K562 (cell line): ENCODE data around the gene IL17RA. TPM values are rescaled to one million over a fixed set of nuclear protein-coding genes. Genes with fewer than 3 reads are reported as not detected.

ENCODE experiments used
- BRD9 ChIP-seq: fragments of 450-650 bp; IDR thresholded peaks from 2 replicates; pipeline ENCODE4 v1.6.1; 2018; ENCODE audit warnings: low read depth; ENCODE audit not compliant: partially characterized antibody
- C11orf30 ChIP-seq: fragments of 450-650 bp; IDR thresholded peaks from 2 replicates; pipeline ENCODE4 v1.6.1; 2016; ENCODE audit warnings: low read depth, mild to moderate bottlenecking
- CBX5 ChIP-seq: IDR thresholded peaks from 2 replicates; pipeline ENCODE4 v1.6.1; 2014; ENCODE audit warnings: low read depth, borderline replicate concordance
- CXXC5 ChIP-seq: fragments of 250-450 bp; sonication (Bioruptor Pico); IDR thresholded peaks from 2 replicates; pipeline ENCODE4 v1.8.0; 2022; ENCODE audit warnings: inconsistent platforms, mild to moderate bottlenecking, moderate library complexity
- EHMT2 ChIP-seq: fragments of 450-650 bp; IDR thresholded peaks from 2 replicates; pipeline ENCODE4 v1.6.1; 2018; ENCODE audit warnings: antibody characterized with exemption
- JUN ChIP-seq, 2 experiments: sonication (generic) in 1 of 2; formaldehyde crosslinking in 1 of 2; IDR thresholded peaks; 2 replicates each; pipeline versions ENCODE4 v1.6.1 to v1.8.0; 2012 to 2022; ENCODE audit warnings: borderline replicate concordance in 2 of 2, mild to moderate bottlenecking in 2 of 2, improper control_type of control experiment in 1 of 2, low read depth in 1 of 2, low read length in 1 of 2, missing genetic modification reagents in 1 of 2
- NFE2 ChIP-seq: IDR thresholded peaks from 2 replicates; pipeline ENCODE4 v1.6.1; 2014; ENCODE audit warnings: antibody characterized with exemption, low read depth
- RUNX1 ChIP-seq: sonication (generic); IDR thresholded peaks from 2 replicates; pipeline ENCODE4 v1.6.1; 2016; ENCODE audit warnings: antibody characterized with exemption, low read depth
- SMARCA4 ChIP-seq: fragments of 450-650 bp; IDR thresholded peaks from 2 replicates; pipeline ENCODE4 v1.6.1; 2016
- TEAD4 ChIP-seq, 2 experiments: sonication (generic) in 1 of 2; formaldehyde crosslinking in 1 of 2; IDR thresholded peaks; 2 replicates each; pipeline versions ENCODE4 v1.6.1 to v1.8.0; 2012 to 2022; ENCODE audit warnings: borderline replicate concordance in 1 of 2, inconsistent platforms in 1 of 2, low read length in 1 of 2, mild to moderate bottlenecking in 1 of 2, missing genetic modification reagents in 1 of 2
- ZNF311 ChIP-seq: fragments of 250-450 bp; sonication (Bioruptor Pico); IDR thresholded peaks from 2 replicates; pipeline ENCODE4 v1.4.0; 2020; ENCODE audit warnings: mild to moderate bottlenecking, moderate library complexity
- ZNF766 ChIP-seq: fragments of 200-800 bp; sonication (Bioruptor generic); conservative IDR thresholded peaks from 2 replicates; pipeline ENCODE4 v1.6.1; 2016; ENCODE audit warnings: missing genetic modification characterization, missing compliant biosample characterization
- polyA plus RNA-seq, 8 experiments: library from polyadenylated mRNA; depleted of rRNA in 4 of 8; stranded (reverse) in 5 of 8; unstranded in 3 of 8; fragments of >200 nt; fragmentation: Nextera tagmentation in 2 of 8; fragmentation: Illumina TruSeq in 1 of 8; extraction: Ambion mirVana in 2 of 8; extraction: Trizol in 1 of 8; gene quantifications; 2 replicates each; pipeline versions ENCODE4 v1.2.1 to v1.2.3, GENCODE V29; 2011 to 2014; ENCODE audit warnings: inconsistent platforms in 1 of 8, missing spikeins in 1 of 8
- total RNA-seq, 7 experiments: library from RNA; depleted of rRNA in 6 of 7; stranded (reverse); fragments of >200 nt in 6 of 7; fragmentation: Illumina TruSeq in 2 of 7; extraction: Trizol in 2 of 7; gene quantifications; 2 replicates each; pipeline versions ENCODE4 v1.2.1 to v1.2.3, GENCODE V29; 2011 to 2021; ENCODE audit warnings: low replicate concordance in 1 of 7
- TF ChIP-seq, protein P1 (sequence below): fragments of 250-450 bp; sonication (Bioruptor Pico); IDR thresholded peaks from 2 replicates; pipeline ENCODE4 v1.4.0; 2020; ENCODE audit warnings: mild to moderate bottlenecking, moderate library complexity
- TF ChIP-seq, protein P2 (sequence below): fragments of 250-450 bp; sonication (Bioruptor Pico); IDR thresholded peaks from 2 replicates; pipeline ENCODE4 v1.8.0; 2021; ENCODE audit warnings: mild to moderate bottlenecking, moderate library complexity
- TF ChIP-seq, protein P3 (sequence below): sonication (generic); formaldehyde crosslinking; IDR thresholded peaks from 2 replicates; pipeline ENCODE4 v1.8.1; 2023; ENCODE audit warnings: mild to moderate bottlenecking, missing genetic modification reagents
- TF ChIP-seq, protein P4 (sequence below): IDR thresholded peaks from 2 replicates; pipeline ENCODE4 v1.6.1; 2016; ENCODE audit warnings: missing genetic modification characterization, missing compliant biosample characterization
- TF ChIP-seq, protein P5 (sequence below), 2 experiments: fragments of 250-450 bp in 1 of 2; fragments of 450-650 bp in 1 of 2; sonication (Bioruptor Pico) in 1 of 2; IDR thresholded peaks; 2 replicates each; pipeline versions ENCODE4 v1.6.1 to v1.8.0; 2016 to 2021; ENCODE audit warnings: mild to moderate bottlenecking in 2 of 2, moderate library complexity in 2 of 2, missing compliant biosample characterization in 1 of 2, missing genetic modification characterization in 1 of 2

IL17RA gene
- total and polyA plus RNA-seq, 9 of the 15 experiments (the other 6 are each of a cell fraction or from before 2014, with no cell fraction given) = 0.17 to 11.8 (median 3.7) TPM

DNA sequence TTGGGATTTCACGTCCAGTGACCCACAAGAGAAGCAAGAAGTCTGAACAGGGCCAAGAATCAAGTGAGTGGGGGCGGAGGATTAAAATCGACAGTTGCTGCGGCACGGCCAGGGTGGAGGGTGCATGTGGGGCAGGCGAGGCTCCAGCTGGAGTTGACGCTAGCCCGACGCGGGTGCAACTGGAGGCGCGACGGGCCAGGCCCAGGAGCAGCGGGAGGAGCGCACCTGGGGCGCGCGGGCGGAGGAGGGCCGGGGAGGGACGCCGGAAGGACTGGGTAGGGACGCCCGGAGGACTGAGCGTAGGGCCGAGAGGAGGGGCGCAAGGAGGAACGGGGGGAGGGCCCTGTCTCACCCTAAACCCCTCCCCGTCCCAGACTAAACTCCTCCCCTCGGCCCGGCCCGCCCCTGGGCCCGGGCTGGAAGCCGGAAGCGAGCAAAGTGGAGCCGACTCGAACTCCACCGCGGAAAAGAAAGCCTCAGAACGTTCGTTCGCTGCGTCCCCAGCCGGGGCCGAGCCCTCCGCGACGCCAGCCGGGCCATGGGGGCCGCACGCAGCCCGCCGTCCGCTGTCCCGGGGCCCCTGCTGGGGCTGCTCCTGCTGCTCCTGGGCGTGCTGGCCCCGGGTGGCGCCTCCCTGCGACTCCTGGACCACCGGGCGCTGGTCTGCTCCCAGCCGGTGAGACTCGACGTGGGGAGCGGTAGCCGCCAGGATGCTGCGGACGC lies at the start of gene IL17RA (continued):
- TF ChIP-seq, protein P1, sequence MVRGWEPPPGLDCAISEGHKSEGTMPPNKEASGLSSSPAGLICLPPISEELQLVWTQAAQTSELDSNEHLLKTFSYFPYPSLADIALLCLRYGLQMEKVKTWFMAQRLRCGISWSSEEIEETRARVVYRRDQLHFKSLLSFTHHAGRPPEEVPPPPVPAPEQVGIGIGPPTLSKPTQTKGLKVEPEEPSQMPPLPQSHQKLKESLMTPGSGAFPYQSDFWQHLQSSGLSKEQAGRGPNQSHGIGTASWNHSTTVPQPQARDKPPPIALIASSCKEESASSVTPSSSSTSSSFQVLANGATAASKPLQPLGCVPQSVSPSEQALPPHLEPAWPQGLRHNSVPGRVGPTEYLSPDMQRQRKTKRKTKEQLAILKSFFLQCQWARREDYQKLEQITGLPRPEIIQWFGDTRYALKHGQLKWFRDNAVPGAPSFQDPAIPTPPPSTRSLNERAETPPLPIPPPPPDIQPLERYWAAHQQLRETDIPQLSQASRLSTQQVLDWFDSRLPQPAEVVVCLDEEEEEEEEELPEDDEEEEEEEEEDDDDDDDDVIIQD (CRISPR knock-in tag) = no peak
- TF ChIP-seq ZNF766 (no peak), CXXC5 (CRISPR knock-in tag) (peak; percentile 87), CBX5 (no peak), TEAD4 (IDR thresholded peaks at IDR 0.05; ENCODE audit: low read length) (no peak), TEAD4 (CRISPR knock-in tag; IDR thresholded peaks at IDR 0.05; ENCODE audit: borderline replicate concordance) (no peak), NFE2 (no peak), EHMT2 (no peak), RUNX1 (no peak), JUN (IDR thresholded peaks at IDR 0.05; ENCODE audit: borderline replicate concordance, low read depth, low read length) (0 out of 2 replicates have a peak, but pooled peaks have one; percentile 16), JUN (CRISPR knock-in tag; IDR thresholded peaks at IDR 0.05; ENCODE audit: borderline replicate concordance) (no peak), ZNF311 (CRISPR knock-in tag) (no peak), BRD9 (no peak), C11orf30 (no peak), SMARCA4 (peak; percentile 58; the same call in 1 of the 2 replicates)
- TF ChIP-seq, protein P2, sequence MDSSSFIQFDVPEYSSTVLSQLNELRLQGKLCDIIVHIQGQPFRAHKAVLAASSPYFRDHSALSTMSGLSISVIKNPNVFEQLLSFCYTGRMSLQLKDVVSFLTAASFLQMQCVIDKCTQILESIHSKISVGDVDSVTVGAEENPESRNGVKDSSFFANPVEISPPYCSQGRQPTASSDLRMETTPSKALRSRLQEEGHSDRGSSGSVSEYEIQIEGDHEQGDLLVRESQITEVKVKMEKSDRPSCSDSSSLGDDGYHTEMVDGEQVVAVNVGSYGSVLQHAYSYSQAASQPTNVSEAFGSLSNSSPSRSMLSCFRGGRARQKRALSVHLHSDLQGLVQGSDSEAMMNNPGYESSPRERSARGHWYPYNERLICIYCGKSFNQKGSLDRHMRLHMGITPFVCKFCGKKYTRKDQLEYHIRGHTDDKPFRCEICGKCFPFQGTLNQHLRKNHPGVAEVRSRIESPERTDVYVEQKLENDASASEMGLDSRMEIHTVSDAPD (CRISPR knock-in tag) = no peak
- TF ChIP-seq, protein P3, sequence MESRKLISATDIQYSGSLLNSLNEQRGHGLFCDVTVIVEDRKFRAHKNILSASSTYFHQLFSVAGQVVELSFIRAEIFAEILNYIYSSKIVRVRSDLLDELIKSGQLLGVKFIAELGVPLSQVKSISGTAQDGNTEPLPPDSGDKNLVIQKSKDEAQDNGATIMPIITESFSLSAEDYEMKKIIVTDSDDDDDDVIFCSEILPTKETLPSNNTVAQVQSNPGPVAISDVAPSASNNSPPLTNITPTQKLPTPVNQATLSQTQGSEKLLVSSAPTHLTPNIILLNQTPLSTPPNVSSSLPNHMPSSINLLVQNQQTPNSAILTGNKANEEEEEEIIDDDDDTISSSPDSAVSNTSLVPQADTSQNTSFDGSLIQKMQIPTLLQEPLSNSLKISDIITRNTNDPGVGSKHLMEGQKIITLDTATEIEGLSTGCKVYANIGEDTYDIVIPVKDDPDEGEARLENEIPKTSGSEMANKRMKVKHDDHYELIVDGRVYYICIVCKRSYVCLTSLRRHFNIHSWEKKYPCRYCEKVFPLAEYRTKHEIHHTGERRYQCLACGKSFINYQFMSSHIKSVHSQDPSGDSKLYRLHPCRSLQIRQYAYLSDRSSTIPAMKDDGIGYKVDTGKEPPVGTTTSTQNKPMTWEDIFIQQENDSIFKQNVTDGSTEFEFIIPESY (CRISPR knock-in tag) = no peak
- TF ChIP-seq, protein P4, sequence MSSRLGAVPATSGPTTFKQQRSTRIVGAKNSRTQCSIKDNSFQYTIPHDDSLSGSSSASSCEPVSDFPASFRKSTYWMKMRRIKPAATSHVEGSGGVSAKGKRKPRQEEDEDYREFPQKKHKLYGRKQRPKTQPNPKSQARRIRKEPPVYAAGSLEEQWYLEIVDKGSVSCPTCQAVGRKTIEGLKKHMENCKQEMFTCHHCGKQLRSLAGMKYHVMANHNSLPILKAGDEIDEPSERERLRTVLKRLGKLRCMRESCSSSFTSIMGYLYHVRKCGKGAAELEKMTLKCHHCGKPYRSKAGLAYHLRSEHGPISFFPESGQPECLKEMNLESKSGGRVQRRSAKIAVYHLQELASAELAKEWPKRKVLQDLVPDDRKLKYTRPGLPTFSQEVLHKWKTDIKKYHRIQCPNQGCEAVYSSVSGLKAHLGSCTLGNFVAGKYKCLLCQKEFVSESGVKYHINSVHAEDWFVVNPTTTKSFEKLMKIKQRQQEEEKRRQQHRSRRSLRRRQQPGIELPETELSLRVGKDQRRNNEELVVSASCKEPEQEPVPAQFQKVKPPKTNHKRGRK (tag) = no peak
- TF ChIP-seq, protein P5, sequence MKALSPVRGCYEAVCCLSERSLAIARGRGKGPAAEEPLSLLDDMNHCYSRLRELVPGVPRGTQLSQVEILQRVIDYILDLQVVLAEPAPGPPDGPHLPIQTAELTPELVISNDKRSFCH (CRISPR knock-in tag; IDR thresholded peaks at IDR 0.05) = no peak
- TF ChIP-seq, protein P5 (tag; IDR thresholded peaks at IDR 0.05) = no peak
